Osteocyte (in vitro differentiated cells): Measurements from ENCODE around the gene C9orf85. TPM values are rescaled to one million over a fixed set of nuclear protein-coding genes. Genes with fewer than 3 reads are reported as not detected.
"Not testable (repeated sequence)": the region's sequence is repeated elsewhere in the genome, so short reads cannot be mapped to it uniquely, and the experiment has no call there.

Experiments used
- DNase-seq: peaks from one replicate; pipeline ENCODE4 v3.0.0; 2021; ENCODE audit warnings: mixed read lengths; ENCODE audit not compliant: unreplicated experiment; ENCODE audit errors: extremely low spot score
- H3K27ac Mint-ChIP-seq: one replicate; pipeline ENCODE4 v1.8.0; 2021; ENCODE audit warnings: mild to moderate bottlenecking, mixed read lengths; ENCODE audit not compliant: unreplicated experiment
- H3K27me3 Mint-ChIP-seq: one replicate; pipeline ENCODE4 v1.8.0; 2021; ENCODE audit warnings: mixed read lengths; ENCODE audit not compliant: unreplicated experiment
- H3K36me3 Mint-ChIP-seq: one replicate; pipeline ENCODE4 v1.8.0; 2021; ENCODE audit warnings: mixed read lengths; ENCODE audit not compliant: unreplicated experiment
- H3K4me1 Mint-ChIP-seq: one replicate; pipeline ENCODE4 v1.8.0; 2021; ENCODE audit warnings: mixed read lengths; ENCODE audit not compliant: unreplicated experiment
- H3K4me3 Mint-ChIP-seq: one replicate; pipeline ENCODE4 v1.8.0; 2021; ENCODE audit warnings: mild to moderate bottlenecking, moderate library complexity, mixed read lengths; ENCODE audit not compliant: unreplicated experiment
- H3K9me3 Mint-ChIP-seq: one replicate; pipeline ENCODE4 v1.8.0; 2021; ENCODE audit warnings: mixed read lengths; ENCODE audit not compliant: unreplicated experiment
- total RNA-seq: library from RNA; stranded (reverse); gene quantifications from 2 replicates; pipeline ENCODE4 v1.2.1, GENCODE V29; 2021
- TF ChIP-seq, protein P1 (sequence below): fragments of 200-600 bp; sonication (generic); IDR thresholded peaks from 2 replicates; pipeline ENCODE4 v1.5.0; 2021; ENCODE audit warnings: antibody characterized with exemption, mild to moderate bottlenecking, moderate library complexity

C9orf85 gene
- total RNA-seq, 1 donor from 2014 or later, result 10.8 TPM

- H3K27me3 Mint-ChIP-seq, result no peaks in the 10 kb centered on the region
- no peak overlapping the region for H3K4me3 Mint-ChIP-seq
- H3K9me3 Mint-ChIP-seq, result no peaks in the 10 kb centered on the region
- H3K36me3 Mint-ChIP-seq, result no peaks in the 10 kb centered on the region
- no peak overlapping the region for H3K27ac Mint-ChIP-seq
- DNase-seq, result no peak
- no peaks in the 10 kb centered on the region for H3K4me1 Mint-ChIP-seq
- TF ChIP-seq, protein P1, sequence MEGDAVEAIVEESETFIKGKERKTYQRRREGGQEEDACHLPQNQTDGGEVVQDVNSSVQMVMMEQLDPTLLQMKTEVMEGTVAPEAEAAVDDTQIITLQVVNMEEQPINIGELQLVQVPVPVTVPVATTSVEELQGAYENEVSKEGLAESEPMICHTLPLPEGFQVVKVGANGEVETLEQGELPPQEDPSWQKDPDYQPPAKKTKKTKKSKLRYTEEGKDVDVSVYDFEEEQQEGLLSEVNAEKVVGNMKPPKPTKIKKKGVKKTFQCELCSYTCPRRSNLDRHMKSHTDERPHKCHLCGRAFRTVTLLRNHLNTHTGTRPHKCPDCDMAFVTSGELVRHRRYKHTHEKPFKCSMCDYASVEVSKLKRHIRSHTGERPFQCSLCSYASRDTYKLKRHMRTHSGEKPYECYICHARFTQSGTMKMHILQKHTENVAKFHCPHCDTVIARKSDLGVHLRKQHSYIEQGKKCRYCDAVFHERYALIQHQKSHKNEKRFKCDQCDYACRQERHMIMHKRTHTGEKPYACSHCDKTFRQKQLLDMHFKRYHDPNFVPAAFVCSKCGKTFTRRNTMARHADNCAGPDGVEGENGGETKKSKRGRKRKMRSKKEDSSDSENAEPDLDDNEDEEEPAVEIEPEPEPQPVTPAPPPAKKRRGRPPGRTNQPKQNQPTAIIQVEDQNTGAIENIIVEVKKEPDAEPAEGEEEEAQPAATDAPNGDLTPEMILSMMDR, result no peak
Observed at GRCh38 chr9:72006501-72006900, 95.1 kb downstream of the C9orf85 start.

DNA sequence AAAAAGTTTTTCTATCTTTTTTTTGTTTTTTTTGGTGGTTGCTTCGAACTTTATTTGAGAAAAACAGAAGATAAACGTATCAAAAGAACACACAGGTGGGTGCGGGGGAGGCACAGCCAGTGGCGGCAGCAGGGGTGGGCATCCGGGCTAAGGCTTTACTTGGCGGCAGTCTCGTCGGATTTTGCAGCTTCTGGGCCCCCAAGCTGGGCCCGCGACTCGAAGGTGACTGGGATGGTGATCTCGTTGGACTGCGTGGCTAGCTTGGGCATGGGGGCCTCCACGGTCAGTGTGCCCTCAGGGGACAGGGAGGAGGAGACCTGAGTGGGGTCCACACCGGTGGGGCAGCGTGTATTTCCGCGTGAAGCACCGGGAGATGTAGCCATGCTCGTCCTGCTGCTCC lies 96.3 kb downstream of the C9orf85 start:
- DNase-seq, H3K9me3 Mint-ChIP-seq, H3K27me3 Mint-ChIP-seq: not testable (repeated sequence)

GRCh38 chr9:72012646-72013045 lies 101.2 kb downstream of the C9orf85 start:
- H3K4me3 Mint-ChIP-seq, result no peak overlapping the region
- H3K4me1 Mint-ChIP-seq, result no peaks in the 10 kb centered on the region
- no peak for DNase-seq
- H3K9me3 Mint-ChIP-seq, result no peaks in the 10 kb centered on the region
- H3K36me3 Mint-ChIP-seq, result no peaks in the 10 kb centered on the region
- TF ChIP-seq, protein P1, result no peak
- no peaks in the 10 kb centered on the region for H3K27me3 Mint-ChIP-seq
- H3K27ac Mint-ChIP-seq, result no peak overlapping the region

More for the DNA sequence above, 96.3 kb downstream of the C9orf85 start:
- not testable (repeated sequence) for H3K4me3 Mint-ChIP-seq, H3K4me1 Mint-ChIP-seq, H3K27ac Mint-ChIP-seq, H3K36me3 Mint-ChIP-seq

DNA sequence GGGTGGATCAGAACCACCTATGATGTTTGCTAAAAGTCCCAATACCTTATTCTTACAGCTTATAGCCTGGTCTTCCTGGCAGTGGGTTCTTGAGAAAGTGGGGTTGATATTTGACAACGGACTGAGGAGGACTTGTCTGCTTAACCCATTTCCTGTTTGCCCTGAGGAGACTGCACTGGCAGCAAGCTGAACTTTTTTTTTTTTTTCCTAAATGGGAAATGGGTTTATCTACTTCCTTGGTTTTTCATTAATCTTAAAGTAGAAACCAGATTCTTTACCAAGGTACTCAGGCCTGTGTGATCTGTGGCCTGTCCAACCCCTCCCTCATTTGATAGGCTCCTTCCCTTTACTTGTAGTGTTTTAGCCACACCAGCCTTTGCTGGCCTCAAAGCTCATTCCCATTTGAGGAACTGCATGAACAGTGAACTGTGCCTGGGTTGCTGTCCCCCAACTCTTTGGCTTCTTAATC lies 101.9 kb downstream of the C9orf85 start:
- no peak for DNase-seq
- Mint-ChIP-seq H3K4me3 (no peak overlapping the region), H3K9me3 (no peaks in the 10 kb centered on the region), H3K27me3 (no peaks in the 10 kb centered on the region), H3K36me3 (no peaks in the 10 kb centered on the region), H3K27ac (no peak overlapping the region), H3K4me1 (no peaks in the 10 kb centered on the region)
- TF ChIP-seq, protein P1, result no peak

DNA sequence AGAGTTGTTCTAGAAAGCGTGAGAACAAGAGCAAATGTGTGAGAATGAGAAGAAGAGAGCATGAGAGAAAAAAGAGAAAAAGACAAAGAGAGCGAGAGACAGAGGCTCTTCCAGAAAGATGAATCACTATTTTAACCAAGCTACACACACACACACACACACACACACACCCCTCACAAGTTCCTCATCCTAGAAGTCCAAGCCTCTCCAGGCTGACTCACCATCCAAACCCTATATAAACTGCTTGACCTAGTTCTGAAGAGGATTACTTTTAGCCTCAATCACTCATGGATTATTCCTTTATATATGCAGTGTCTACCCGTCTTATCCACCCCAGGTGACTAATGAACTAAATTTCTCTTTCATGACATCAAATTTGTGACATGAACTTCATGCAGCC lies 111.4 kb downstream of the C9orf85 start:
- TF ChIP-seq, protein P1, result no peak
- Mint-ChIP-seq H3K36me3 (no peaks in the 10 kb centered on the region), H3K4me3 (no peak overlapping the region), H3K9me3 (no peaks in the 10 kb centered on the region), H3K4me1 (peaks cover 15% of the 10 kb centered on the region), H3K27me3 (no peaks in the 10 kb centered on the region), H3K27ac (peak overlapping the region; percentile 11)
- DNase-seq, result no peak

Other genes starting within 250 kb of the C9orf85 start
- 20.9 and 23.0 TPM in 2 replicates for gene CEMIP2, start 143.1 kb upstream of the C9orf85 start, total RNA-seq
- gene ABHD17B, start 446 bp upstream of the C9orf85 start, total RNA-seq, result 15.6 and 16.2 TPM in 2 replicates
- not detected in 2 replicates for gene C9orf57, start 149.0 kb downstream of the C9orf85 start, total RNA-seq
- not detected in 2 replicates for gene GDA, start 237.8 kb downstream of the C9orf85 start, total RNA-seq